Neuronal stem cell (in vitro differentiated cells): ENCODE measurements around the gene OCA2.

Experiments
- DNase-seq: peaks from one replicate; pipeline ENCODE4 v3.0.0-alpha.2; 2013; ENCODE audit warnings: low spot score
- H2AFZ ChIP-seq: one replicate; pipeline ENCODE4 v1.6.1; 2013; ENCODE audit warnings: mild to moderate bottlenecking, low read length, inconsistent platforms
- H2AK5ac ChIP-seq: 2 replicates; pipeline ENCODE4 v1.6.1; 2013; ENCODE audit warnings: low read depth, mild to moderate bottlenecking, inconsistent platforms, low read length, moderate library complexity, mixed read lengths
- H2BK120ac ChIP-seq: 2 replicates; pipeline ENCODE4 v1.6.1; 2013; ENCODE audit warnings: low read depth, mild to moderate bottlenecking, inconsistent platforms, low read length, moderate library complexity, mixed read lengths
- H2BK12ac ChIP-seq: one replicate; pipeline ENCODE4 v1.6.1; 2013; ENCODE audit warnings: low read length, inconsistent platforms
- H2BK15ac ChIP-seq: 2 replicates; pipeline ENCODE4 v1.6.1; 2013; ENCODE audit warnings: mild to moderate bottlenecking, low read length, inconsistent platforms, mixed read lengths
- H2BK5ac ChIP-seq: one replicate; pipeline ENCODE4 v1.6.1; 2013; ENCODE audit warnings: inconsistent platforms, mild to moderate bottlenecking, low read length, moderate library complexity
- H3K14ac ChIP-seq: one replicate; pipeline ENCODE4 v1.6.1; 2013; ENCODE audit warnings: low read length, inconsistent platforms
- H3K18ac ChIP-seq: 2 replicates; pipeline ENCODE4 v1.6.1; 2013; ENCODE audit warnings: low read length, inconsistent platforms
- H3K23ac ChIP-seq: 2 replicates; pipeline ENCODE4 v1.6.1; 2013; ENCODE audit warnings: low read depth, mild to moderate bottlenecking, mixed read lengths, low read length, inconsistent platforms; ENCODE audit not compliant: poor library complexity
- H3K27ac ChIP-seq: replicated peaks from 3 replicates; pipeline ENCODE4 v1.5.1; 2013; ENCODE audit warnings: low read length, inconsistent platforms
- H3K27me3 ChIP-seq, 3 experiments: 2 replicates each; pipeline ENCODE4 v1.6.1; 2013; ENCODE audit warnings: low read length in 3 of 3, mild to moderate bottlenecking in 2 of 3, inconsistent platforms in 1 of 3, low read depth in 1 of 3, mixed read lengths in 1 of 3, moderate library complexity in 1 of 3; ENCODE audit not compliant: control insufficient read depth in 3 of 3, insufficient read depth in 3 of 3
- H3K36me3 ChIP-seq, 2 donors: replicated peaks in 1 of 2; 2 replicates each; pipeline ENCODE4 v1.6.1; 2013; ENCODE audit warnings: low read length in 2 of 2; ENCODE audit not compliant: control insufficient read depth in 2 of 2, insufficient read depth in 2 of 2
- H3K4ac ChIP-seq: 2 replicates; pipeline ENCODE4 v1.6.1; 2013; ENCODE audit warnings: inconsistent platforms, mild to moderate bottlenecking, low read length, moderate library complexity
- H3K4me1 ChIP-seq, 2 donors: 1 replicate in 1 of 2; 2 replicates in 1 of 2; pipeline ENCODE4 v1.6.1; 2013; ENCODE audit warnings: low read length in 2 of 2, low read depth in 1 of 2; ENCODE audit not compliant: control insufficient read depth in 2 of 2, insufficient read depth in 1 of 2
- H3K4me2 ChIP-seq: one replicate; pipeline ENCODE4 v1.6.1; 2013; ENCODE audit warnings: mild to moderate bottlenecking, low read length, inconsistent platforms; ENCODE audit not compliant: insufficient read depth, poor library complexity, severe bottlenecking
- H3K4me3 ChIP-seq, 2 donors: 2 replicates each; pipeline ENCODE4 v1.5.1; 2013; ENCODE audit warnings: low read length in 2 of 2, mild to moderate bottlenecking in 2 of 2, inconsistent platforms in 1 of 2, moderate library complexity in 1 of 2
- H3K79me1 ChIP-seq: one replicate; pipeline ENCODE4 v1.6.1; 2013; ENCODE audit warnings: low read depth, mild to moderate bottlenecking, inconsistent platforms, low read length, moderate library complexity
- H3K9ac ChIP-seq: one replicate; pipeline ENCODE4 v1.6.1; 2013; ENCODE audit warnings: mild to moderate bottlenecking, low read depth, low read length, inconsistent platforms; ENCODE audit not compliant: poor library complexity
- H3K9me3 ChIP-seq, 2 donors: replicated peaks in 1 of 2; 2 replicates each; pipeline versions ENCODE3 to v1.6.1; 2013; ENCODE audit warnings: low read length in 2 of 2, mild to moderate bottlenecking in 2 of 2, inconsistent platforms in 1 of 2, low read depth in 1 of 2, mixed read lengths in 1 of 2, moderate library complexity in 1 of 2; ENCODE audit not compliant: control insufficient read depth in 2 of 2, insufficient read depth in 1 of 2
- H4K8ac ChIP-seq: one replicate; pipeline ENCODE4 v1.6.1; 2013; ENCODE audit warnings: low read depth, mild to moderate bottlenecking, inconsistent platforms, low read length, moderate library complexity
- H4K91ac ChIP-seq: one replicate; pipeline ENCODE4 v1.6.1; 2013; ENCODE audit warnings: low read length, low read depth, mild to moderate bottlenecking, inconsistent platforms; ENCODE audit not compliant: poor library complexity
- WGBS, 2 donors: extraction: QIAGEN DNeasy Blood & Tissue Kit; methylation state at CpG; one replicate each; pipeline ENCODE4 v1.1.7; 2013; ENCODE audit warnings: missing lambda C conversion rate in 2 of 2, mixed read lengths in 1 of 2; ENCODE audit not compliant: insufficient read length in 2 of 2, insufficient replicate concordance in 1 of 2; ENCODE audit errors: extremely low coverage in 2 of 2; 5-methylcytosine and 5-hydroxymethylcytosine counted together

Gene OCA2

GRCh38 chr15:27832237-27832596 lies 266.9 kb downstream of the OCA2 start:
- Histone ChIP-seq H2AK5ac (no peak overlapping the region), H2BK120ac (no peak overlapping the region), H3K27ac (no peak overlapping the region), H3K9me3 (no peaks in the 10 kb centered on the region), H2BK5ac (no peak overlapping the region), H3K4ac (no peak overlapping the region), H3K4me2 (no peak overlapping the region), H3K9ac (peak overlapping the region; percentile 25), H2BK12ac (no peak overlapping the region), H2BK15ac (no peak overlapping the region), H3K79me1 (no peaks in the 10 kb centered on the region), H2AFZ (no peak overlapping the region), H3K4me3 (peak overlapping the region in 1 of 2 donors; percentile 46), H3K14ac (no peak overlapping the region), H3K23ac (no peak overlapping the region), H3K18ac (peak overlapping the region; percentile 55), H3K27me3 (no peaks in the 10 kb centered on the region), H3K36me3 (no peaks in the 10 kb centered on the region), H4K91ac (no peak overlapping the region), H3K4me1 (peaks cover 0 to 6% of the 10 kb centered on the region in 2 donors), H4K8ac (no peak overlapping the region)
- DNase-seq = no peak
- WGBS, 2 donors = no CpG with 5 or more reads among the region's 7 CpGs

DNA sequence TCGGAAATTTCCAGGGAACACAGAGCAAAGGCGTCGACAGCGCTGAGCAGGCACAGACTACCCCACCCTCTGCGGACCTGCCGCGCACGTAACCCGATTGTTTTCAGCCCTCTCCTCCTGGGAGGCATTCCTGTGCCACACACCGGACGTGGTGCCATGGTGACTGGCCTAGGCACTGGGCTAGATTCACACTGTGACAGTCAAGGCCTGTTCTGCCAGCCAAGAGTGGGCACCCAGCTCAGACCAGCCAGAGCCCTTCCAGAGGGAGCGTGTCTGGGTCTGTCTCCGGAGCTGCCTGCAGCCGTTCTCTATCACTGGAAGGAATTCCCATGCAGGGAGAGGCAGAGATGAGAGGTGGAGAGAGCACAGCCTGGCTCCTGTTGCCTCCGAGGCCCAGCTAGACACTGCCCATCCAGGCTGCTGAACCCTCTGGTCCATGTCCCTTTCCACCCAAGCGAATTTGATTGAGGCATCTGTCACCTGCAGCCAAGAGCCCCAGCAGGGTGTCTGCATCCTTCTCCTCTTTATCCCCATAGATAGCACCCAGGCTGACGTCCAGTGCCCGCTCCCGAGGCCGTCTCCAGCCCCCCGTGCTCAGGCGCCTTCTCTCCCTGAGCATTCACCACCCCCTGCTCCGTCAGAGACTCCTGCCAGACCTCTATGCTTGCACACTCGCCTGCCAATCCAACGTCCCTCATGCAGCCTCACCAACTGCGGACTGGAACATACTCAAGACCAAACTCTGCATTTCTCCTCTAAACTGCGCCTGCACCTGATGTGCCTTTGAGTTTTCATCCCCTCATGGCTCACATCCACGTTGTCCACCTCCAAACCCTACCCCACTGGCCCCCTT lies 267.5 kb downstream of the OCA2 start:
- H4K8ac ChIP-seq = no peak overlapping the region
- H3K14ac ChIP-seq = no peak overlapping the region
- no peak overlapping the region for H3K4me2 ChIP-seq
- no peak overlapping the region for H4K91ac ChIP-seq
- no peaks in the 10 kb centered on the region for H3K9me3 ChIP-seq
- H2AFZ ChIP-seq = no peak overlapping the region
- DNase-seq = no peak
- H3K9ac ChIP-seq = no peak overlapping the region
- WGBS, 2 donors = no CpG with 5 or more reads among the region's 28 CpGs
- H3K36me3 ChIP-seq = no peaks in the 10 kb centered on the region
- H2BK12ac ChIP-seq = no peak overlapping the region
- no peak overlapping the region for H2BK5ac ChIP-seq
- no peak overlapping the region for H3K4ac ChIP-seq
- peak overlapping the region in 1 of 2 donors; percentile 6 for H3K4me3 ChIP-seq
- no peak overlapping the region for H2BK120ac ChIP-seq
- peaks cover 0 to 6% of the 10 kb centered on the region in 2 donors for H3K4me1 ChIP-seq
- no peaks in the 10 kb centered on the region for H3K79me1 ChIP-seq
- no peak overlapping the region for H3K23ac ChIP-seq
- H3K18ac ChIP-seq = peak overlapping the region; percentile 65
- H2BK15ac ChIP-seq = no peak overlapping the region
- no peak overlapping the region for H2AK5ac ChIP-seq
- no peak overlapping the region for H3K27ac ChIP-seq
- H3K27me3 ChIP-seq = no peaks in the 10 kb centered on the region

DNA sequence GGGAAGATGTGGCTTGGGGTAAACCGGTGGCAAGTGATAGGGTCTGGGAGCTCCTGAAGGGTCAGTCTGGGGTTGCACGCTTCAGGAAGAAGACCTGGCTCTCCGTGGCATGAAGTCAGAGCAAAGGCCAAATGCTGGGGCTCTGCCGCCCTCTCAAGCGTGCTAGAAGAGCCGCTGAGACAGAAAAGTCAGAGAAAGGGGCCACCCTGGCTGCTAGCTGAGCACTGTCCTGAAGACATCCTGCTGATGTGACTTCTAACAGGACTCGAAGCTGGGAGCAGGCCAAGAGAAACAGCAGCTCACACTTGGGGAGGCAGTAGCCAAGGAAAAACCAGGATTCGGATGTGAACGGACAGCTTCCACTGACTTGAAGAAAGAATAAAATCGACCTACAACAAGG lies 270.4 kb downstream of the OCA2 start:
- no peak for DNase-seq
- no peak overlapping the region for H3K27ac ChIP-seq
- H2AK5ac ChIP-seq = no peak overlapping the region
- H3K4me2 ChIP-seq = no peak overlapping the region
- no peak overlapping the region for H2BK12ac ChIP-seq
- no peak overlapping the region for H2BK120ac ChIP-seq
- H3K4ac ChIP-seq = no peak overlapping the region
- H4K91ac ChIP-seq = no peak overlapping the region
- H3K79me1 ChIP-seq = no peaks in the 10 kb centered on the region
- H2BK5ac ChIP-seq = no peak overlapping the region
- H3K9me3 ChIP-seq = no peaks in the 10 kb centered on the region
- no peak overlapping the region for H2BK15ac ChIP-seq
- no peak overlapping the region for H4K8ac ChIP-seq
- no peak overlapping the region for H3K23ac ChIP-seq
- no CpG with 5 or more reads among the region's 10 CpGs for WGBS, 2 donors
- no peaks in the 10 kb centered on the region for H3K36me3 ChIP-seq
- H3K14ac ChIP-seq = no peak overlapping the region
- H3K4me1 ChIP-seq = peaks cover 0 to 5% of the 10 kb centered on the region in 2 donors
- no peaks in the 10 kb centered on the region for H3K27me3 ChIP-seq
- no peak overlapping the region for H3K9ac ChIP-seq
- no peak overlapping the region for H3K18ac ChIP-seq
- no peak overlapping the region for H2AFZ ChIP-seq
- H3K4me3 ChIP-seq = no peak overlapping the region

DNA sequence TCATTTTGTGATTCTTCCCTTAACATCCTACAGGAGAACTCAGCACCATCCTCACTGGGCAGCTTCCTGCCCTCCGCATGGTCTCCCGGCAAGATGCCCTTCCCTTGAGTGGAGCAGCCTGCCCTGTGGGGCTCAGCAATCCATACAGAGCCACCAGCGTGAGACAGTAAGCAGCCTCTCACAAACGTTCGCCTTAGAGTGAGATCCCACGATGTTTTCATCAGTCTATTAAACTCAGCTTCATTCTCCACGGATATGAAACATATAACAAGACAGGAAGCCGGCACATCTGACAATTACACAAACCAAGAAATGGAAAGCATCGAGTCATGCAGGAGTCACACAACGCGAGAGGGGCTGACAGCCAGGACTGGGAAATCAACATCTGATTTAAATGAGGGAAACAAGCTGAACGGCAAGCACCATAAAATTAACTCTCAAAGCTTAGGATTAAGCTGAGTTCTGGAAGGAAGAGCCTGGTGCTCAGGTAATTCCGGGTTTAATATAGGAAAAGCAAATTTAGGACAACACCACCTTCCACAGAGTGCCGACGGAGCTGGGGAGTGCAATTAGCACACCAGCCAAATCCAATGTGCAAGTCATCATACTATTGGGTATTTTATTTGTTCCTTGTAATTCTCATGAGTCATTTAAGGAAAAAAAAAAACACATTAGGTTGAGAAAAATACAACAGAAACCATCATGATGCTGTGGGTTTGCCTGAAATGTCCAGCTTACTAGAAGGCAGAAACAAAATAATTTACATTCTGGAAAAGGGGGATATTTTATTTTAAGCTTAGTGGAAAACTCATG lies 272.0 kb downstream of the OCA2 start:
- H3K9me3 ChIP-seq = no peaks in the 10 kb centered on the region
- H2BK15ac ChIP-seq = no peak overlapping the region
- H3K79me1 ChIP-seq = no peaks in the 10 kb centered on the region
- no peak overlapping the region for H3K27ac ChIP-seq
- H4K8ac ChIP-seq = no peak overlapping the region
- H3K27me3 ChIP-seq = no peaks in the 10 kb centered on the region
- H3K9ac ChIP-seq = no peak overlapping the region
- no peak for DNase-seq
- H3K23ac ChIP-seq = no peak overlapping the region
- no peak overlapping the region for H3K14ac ChIP-seq
- no peaks in the 10 kb centered on the region for H3K36me3 ChIP-seq
- WGBS, 2 donors = no CpG with 5 or more reads among the region's 15 CpGs
- no peak overlapping the region for H2AFZ ChIP-seq
- peak overlapping the region; percentile 45 for H3K18ac ChIP-seq
- H2BK12ac ChIP-seq = no peak overlapping the region
- H2BK120ac ChIP-seq = no peak overlapping the region
- H3K4ac ChIP-seq = no peak overlapping the region
- H3K4me2 ChIP-seq = no peak overlapping the region
- no peak overlapping the region for H2BK5ac ChIP-seq
- H4K91ac ChIP-seq = peak overlapping the region; percentile 0
- peaks cover 0 to 2% of the 10 kb centered on the region in 2 donors for H3K4me1 ChIP-seq
- no peak overlapping the region for H3K4me3 ChIP-seq
- no peak overlapping the region for H2AK5ac ChIP-seq
